B cell (primary cell): Measurements from ENCODE around the gene ZNF609. TPM values are rescaled to one million over a fixed set of nuclear protein-coding genes. Genes with fewer than 3 reads are reported as not detected.

Experiments used
- ATAC-seq: fragments of 200-7000 bp; cut with Tn5 transposase; one replicate; pipeline ENCODE4 v1.10.0; 2021; ENCODE audit warnings: low read depth, mild to moderate bottlenecking, moderate number of reproducible peaks, moderate library complexity
- CTCF ChIA-PET: fragments of 350-600 bp; sonication (Branson Sonifier 250); formaldehyde crosslinking; loops from one replicate; lab custom pipeline; 2021; ENCODE audit warnings: antibody characterized with exemption, inconsistent platforms; lab: Charles Lee
- POLR2A ChIA-PET: fragments of 350-600 bp; sonication (Branson Sonifier 250); formaldehyde crosslinking; loops from one replicate; lab custom pipeline; 2021; ENCODE audit warnings: antibody characterized with exemption; lab: Charles Lee
- DNase-seq: peaks from one replicate; pipeline ENCODE4 v3.0.0; 2013
- H2AFZ ChIP-seq: 2 replicates; pipeline ENCODE4 v1.6.1; 2012; ENCODE audit warnings: mild to moderate bottlenecking, low read depth, low read length; ENCODE audit not compliant: insufficient read depth, poor library complexity, severe bottlenecking
- H3K27ac ChIP-seq, 2 donors: 1 replicate in 1 of 2; 2 replicates in 1 of 2; pipeline ENCODE4 v1.5.1; 2012 to 2013; ENCODE audit warnings: low read length in 2 of 2, mild to moderate bottlenecking in 2 of 2, moderate library complexity in 1 of 2
- H3K27me3 ChIP-seq, 4 experiments: fragments of 200-600 bp in 1 of 4; sonication (generic) in 1 of 4; replicated peaks in 1 of 4; 1 replicate in 2 of 4; 2 replicates in 2 of 4; pipeline versions ENCODE4 v1.6.1 to v1.7.0; 2013 to 2016; ENCODE audit warnings: low read length in 3 of 4, mild to moderate bottlenecking in 2 of 4, mixed read lengths in 1 of 4, moderate library complexity in 1 of 4; ENCODE audit not compliant: insufficient read depth in 4 of 4, control insufficient read depth in 3 of 4; ENCODE audit errors: control extremely low read depth in 1 of 4
- H3K36me3 ChIP-seq, 2 experiments: replicated peaks in 1 of 2; 1 replicate in 1 of 2; 2 replicates in 1 of 2; pipeline versions ENCODE4 v1.6.1 to v1.7.1; 2013; ENCODE audit warnings: low read length in 1 of 2; ENCODE audit not compliant: insufficient read depth in 2 of 2, control insufficient read depth in 1 of 2; ENCODE audit errors: control extremely low read depth in 1 of 2, extremely low read depth in 1 of 2
- H3K4me1 ChIP-seq, 2 donors: fragments of 200-600 bp in 1 of 2; sonication (generic) in 1 of 2; 1 replicate in 1 of 2; 2 replicates in 1 of 2; pipeline versions ENCODE4 v1.5.1 to v1.6.1; 2013 to 2017; ENCODE audit warnings: low read length in 2 of 2; ENCODE audit not compliant: control insufficient read depth in 2 of 2, insufficient read depth in 2 of 2
- H3K4me2 ChIP-seq: replicated peaks from 2 replicates; pipeline ENCODE3; 2012; ENCODE audit warnings: mild to moderate bottlenecking, low read depth, low read length; ENCODE audit not compliant: poor library complexity, severe bottlenecking
- H3K4me3 ChIP-seq, 5 experiments: fragments of 200-600 bp in 1 of 5; sonication (generic) in 1 of 5; 1 replicate in 3 of 5; 2 replicates in 2 of 5; pipeline versions ENCODE4 v1.5.1 to v1.7.0; 2011 to 2016; ENCODE audit warnings: low read length in 4 of 5, mild to moderate bottlenecking in 4 of 5, low read depth in 2 of 5, control low read depth in 1 of 5, moderate library complexity in 1 of 5; ENCODE audit not compliant: insufficient read depth in 1 of 5; ENCODE audit errors: control extremely low read depth in 1 of 5, extremely low read depth in 1 of 5
- H3K79me2 ChIP-seq: fragments of 200-600 bp; sonication (generic); one replicate; pipeline ENCODE4 v1.6.0; 2016; ENCODE audit warnings: low read length; ENCODE audit not compliant: control insufficient read depth, insufficient read depth
- H3K9ac ChIP-seq: fragments of 200-600 bp; sonication (generic); 2 replicates; pipeline ENCODE4 v1.6.1; 2017; ENCODE audit warnings: mild to moderate bottlenecking, low read length, moderate library complexity
- H3K9me3 ChIP-seq, 3 donors: one replicate each; pipeline versions ENCODE4 v1.6.1 to v1.7.1; 2013; ENCODE audit warnings: low read length in 2 of 3; ENCODE audit not compliant: control insufficient read depth in 2 of 3, insufficient read depth in 1 of 3; ENCODE audit errors: control extremely low read depth in 1 of 3
- H4K20me1 ChIP-seq: 2 replicates; pipeline ENCODE4 v1.6.0; 2012; ENCODE audit warnings: mild to moderate bottlenecking, low read length; ENCODE audit not compliant: insufficient read depth, control insufficient read depth, poor library complexity, severe bottlenecking
- H3K27ac Mint-ChIP-seq: one replicate; pipeline ENCODE4 v1.8.0; 2021; ENCODE audit warnings: mixed read lengths
- H3K27me3 Mint-ChIP-seq: one replicate; pipeline ENCODE4 v1.8.0; 2021; ENCODE audit warnings: mixed read lengths
- H3K4me1 Mint-ChIP-seq: one replicate; pipeline ENCODE4 v1.8.0; 2021; ENCODE audit warnings: mixed read lengths
- H3K4me3 Mint-ChIP-seq: one replicate; pipeline ENCODE4 v1.8.0; 2021; ENCODE audit warnings: mixed read lengths
- H3K9me3 Mint-ChIP-seq: one replicate; pipeline ENCODE4 v1.8.0; 2022; ENCODE audit warnings: mixed read lengths; ENCODE audit not compliant: insufficient read depth
- EZH2 ChIP-seq: IDR thresholded peaks from 2 replicates; pipeline ENCODE4 v1.6.1; 2012; ENCODE audit warnings: borderline replicate concordance, low read depth, mild to moderate bottlenecking, moderate library complexity, low read length; ENCODE audit not compliant: insufficient read depth, poor library complexity, severe bottlenecking
- WGBS: methylation state at CpG from one replicate; pipeline ENCODE4 v1.1.5; 2013; ENCODE audit warnings: missing lambda C conversion rate; ENCODE audit not compliant: insufficient coverage; 5-methylcytosine and 5-hydroxymethylcytosine counted together
- intact Hi-C: fragments of 100-400 bp; cut with micrococcal nuclease; formaldehyde crosslinking; loops from one replicate; pipeline ENCODE4 v1.10.0; 2022
- polyA plus RNA-seq: library from polyadenylated mRNA; depleted of rRNA; stranded (reverse); fragments of >200 nt; gene quantifications from 2 replicates; pipeline ENCODE4 v1.2.3, GENCODE V29; 2012
- total RNA-seq, 2 donors: library from RNA; stranded (reverse); fragments of 120-200 nt in 1 of 2; gene quantifications; 1 replicate in 1 of 2; 2 replicates in 1 of 2; pipeline versions ENCODE4 v1.2.3 to v1.2.4, GENCODE V29; 2013 to 2022
- TF ChIP-seq, protein P1 (sequence below): fragments of 200-600 bp; IDR thresholded peaks from one replicate; pipeline ENCODE4 v1.8.0; 2022; ENCODE audit warnings: antibody characterized with exemption, mild to moderate bottlenecking

ZNF609 gene
- total and polyA plus RNA-seq, 2 donors (not counting 1 experiment from before 2014, with no cell fraction given), result 5.8 to 32.9 TPM

DNA sequence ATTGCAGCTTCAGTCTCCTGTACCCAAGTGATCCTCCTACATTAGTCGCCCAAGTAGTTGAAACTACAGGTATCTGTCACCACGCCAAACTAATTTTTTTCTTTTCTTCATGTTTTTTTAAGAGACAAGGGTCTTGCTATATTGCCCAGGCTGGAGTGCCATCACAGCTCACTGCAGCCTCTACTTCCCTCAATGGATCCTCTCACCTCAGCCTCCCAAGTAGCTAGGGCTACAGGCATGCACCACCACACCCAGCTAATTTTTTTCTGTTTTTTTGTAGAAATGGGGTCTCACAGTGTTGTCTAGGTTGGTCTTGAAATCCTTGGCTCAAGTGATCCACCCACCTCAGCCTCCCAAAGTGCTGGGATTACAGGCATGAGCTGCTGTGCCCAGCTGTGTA, 89.5 kb downstream of the ZNF609 start:
- intact Hi-C loops, result no loop called here
- H3K79me2 ChIP-seq, result peaks cover 54% of the 10 kb centered on the region
- Mint-ChIP-seq H3K4me3 (no peak overlapping the region), H3K9me3 (no peaks in the 10 kb centered on the region), H3K27ac (no peak overlapping the region), H3K27me3 (no peaks in the 10 kb centered on the region), H3K4me1 (peaks cover 5% of the 10 kb centered on the region)
- 100% methylated on average over 2 of the region's 2 CpGs for WGBS
- CTCF ChIA-PET, result no interaction called here
- H3K27ac ChIP-seq, result no peak overlapping the region
- H3K9ac ChIP-seq, result no peak overlapping the region
- H3K36me3 ChIP-seq, result peaks cover 0 to 2% of the 10 kb centered on the region in 2 experiments
- no peaks in the 10 kb centered on the region for H4K20me1 ChIP-seq
- DNase-seq (no peak), ATAC-seq (no peak)
- POLR2A ChIA-PET, result no interaction called here
- H3K4me3 ChIP-seq, result no peak overlapping the region
- H2AFZ ChIP-seq, result no peak overlapping the region
- no peak overlapping the region for H3K4me2 ChIP-seq
- TF ChIP-seq, protein P1, sequence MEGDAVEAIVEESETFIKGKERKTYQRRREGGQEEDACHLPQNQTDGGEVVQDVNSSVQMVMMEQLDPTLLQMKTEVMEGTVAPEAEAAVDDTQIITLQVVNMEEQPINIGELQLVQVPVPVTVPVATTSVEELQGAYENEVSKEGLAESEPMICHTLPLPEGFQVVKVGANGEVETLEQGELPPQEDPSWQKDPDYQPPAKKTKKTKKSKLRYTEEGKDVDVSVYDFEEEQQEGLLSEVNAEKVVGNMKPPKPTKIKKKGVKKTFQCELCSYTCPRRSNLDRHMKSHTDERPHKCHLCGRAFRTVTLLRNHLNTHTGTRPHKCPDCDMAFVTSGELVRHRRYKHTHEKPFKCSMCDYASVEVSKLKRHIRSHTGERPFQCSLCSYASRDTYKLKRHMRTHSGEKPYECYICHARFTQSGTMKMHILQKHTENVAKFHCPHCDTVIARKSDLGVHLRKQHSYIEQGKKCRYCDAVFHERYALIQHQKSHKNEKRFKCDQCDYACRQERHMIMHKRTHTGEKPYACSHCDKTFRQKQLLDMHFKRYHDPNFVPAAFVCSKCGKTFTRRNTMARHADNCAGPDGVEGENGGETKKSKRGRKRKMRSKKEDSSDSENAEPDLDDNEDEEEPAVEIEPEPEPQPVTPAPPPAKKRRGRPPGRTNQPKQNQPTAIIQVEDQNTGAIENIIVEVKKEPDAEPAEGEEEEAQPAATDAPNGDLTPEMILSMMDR, result no peak
- TF ChIP-seq EZH2, result no peak
- H3K9me3 ChIP-seq, result peaks cover 0 to 4% (median 0%) of the 10 kb centered on the region in 3 donors
- H3K4me1 ChIP-seq, result no peaks in the 10 kb centered on the region
- H3K27me3 ChIP-seq, result no peaks in the 10 kb centered on the region

DNA sequence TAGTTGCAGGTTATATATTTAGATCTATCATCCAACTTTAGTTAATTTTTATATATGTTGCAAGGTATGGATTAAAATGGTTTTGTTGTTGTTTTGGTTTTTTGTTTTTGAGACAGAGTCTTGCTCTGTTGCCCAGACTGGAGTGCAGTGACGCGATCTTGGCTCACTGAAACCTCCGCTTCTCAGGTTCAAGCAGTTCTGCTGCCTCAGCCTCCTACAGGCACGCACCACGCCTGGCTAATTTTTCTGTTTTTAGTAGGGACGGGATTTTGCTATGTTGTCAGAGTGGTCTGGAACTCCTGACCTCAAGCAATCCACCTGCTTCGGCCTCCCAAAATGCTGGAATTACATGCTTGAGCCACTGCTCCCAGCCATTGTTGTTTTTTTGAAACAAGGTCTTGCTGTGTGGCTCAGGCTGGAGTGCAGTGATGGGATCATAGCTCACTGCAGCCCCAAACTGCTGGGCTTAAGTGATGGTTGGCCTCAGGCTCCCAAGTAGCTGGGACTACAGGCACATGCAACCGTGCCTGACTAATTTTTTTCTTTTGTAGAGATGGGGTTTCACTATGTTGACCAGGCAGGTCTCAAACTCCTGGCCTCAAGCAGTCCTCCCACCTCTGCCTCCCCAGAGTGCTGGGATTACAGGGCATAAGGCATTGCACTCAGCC, 92.0 kb downstream of the ZNF609 start:
- POLR2A ChIA-PET, result no interaction called here
- no peak overlapping the region for H3K27ac Mint-ChIP-seq
- CTCF ChIA-PET, result no interaction called here

More for the DNA sequence above, 92.0 kb downstream of the ZNF609 start:
- Histone ChIP-seq H3K9ac (no peak overlapping the region), H3K4me2 (no peak overlapping the region), H4K20me1 (no peaks in the 10 kb centered on the region), H2AFZ (no peak overlapping the region), H3K79me2 (peaks cover 53% of the 10 kb centered on the region), H3K36me3 (no peaks in the 10 kb centered on the region), H3K27me3 (no peaks in the 10 kb centered on the region), H3K27ac (no peak overlapping the region), H3K9me3 (no peaks in the 10 kb centered on the region), H3K4me3 (no peak overlapping the region), H3K4me1 (no peaks in the 10 kb centered on the region)
- no peak overlapping the region for H3K4me3 Mint-ChIP-seq
- DNase-seq, result no peak
- H3K27me3 Mint-ChIP-seq, result no peaks in the 10 kb centered on the region
- TF ChIP-seq EZH2, result no peak
- TF ChIP-seq, protein P1, result no peak
- no peaks in the 10 kb centered on the region for H3K9me3 Mint-ChIP-seq
- WGBS, result 93% methylated on average over 2 of the region's 8 CpGs
- ATAC-seq, result no peak
- intact Hi-C loops, result no loop called here
- peaks cover 5% of the 10 kb centered on the region for H3K4me1 Mint-ChIP-seq
